Spleen (tissue), 7 donors: ENCODE results near the gene COL21A1.

Source experiments
- CTCF ChIP-seq, 11 experiments: fragments of 200-600 bp in 7 of 11; fragments of 450-650 bp in 4 of 11; sonication (generic) in 4 of 11; IDR thresholded peaks in 8 of 11; conservative IDR thresholded peaks in 3 of 11; 1 replicate in 7 of 11; 2 replicates in 4 of 11; pipeline versions ENCODE4 v1.4.0 to v1.8.0; 2016 to 2021; ENCODE audit warnings: antibody characterized with exemption in 11 of 11, inconsistent platforms in 4 of 11, mild to moderate bottlenecking in 1 of 11
- POLR2A ChIP-seq, 3 donors: fragments of 450-650 bp; IDR thresholded peaks; one replicate each; pipeline ENCODE4 v1.5.1; 2017; ENCODE audit warnings: antibody characterized with exemption in 3 of 3, mild to moderate bottlenecking in 1 of 3
- POLR2AphosphoS5 ChIP-seq, 3 donors: sonication (generic); formaldehyde crosslinking; IDR thresholded peaks; one replicate each; pipeline ENCODE4 v1.5.1; 2017; ENCODE audit warnings: antibody characterized with exemption in 3 of 3
- donor health status: DM: no; HTN: no; CAD: no; lungs with moderate emphysema.
- donor health status: DM: no; HTN: no; CAD: no.
- donor health status: DM: no; HTN: no; CAD: no.

- TF ChIP-seq CTCF (IDR thresholded peaks at IDR 0.05 in 8 of 11, conservative IDR thresholded peaks at IDR 0.05 in 3 of 11) (no peak), POLR2A (IDR thresholded peaks at IDR 0.05) (no peak), POLR2AphosphoS5 (IDR thresholded peaks at IDR 0.05) (no peak)
Observed at GRCh38 chr6:56091159-56091869, 156.1 kb downstream of the COL21A1 start.
